NOMO-1 treated with dmso at 0.1 percent for 144 hours (cell line): Measurements from ENCODE around the gene HUS1B.
"Not testable (repeated sequence)": the region's sequence is repeated elsewhere in the genome, so short reads cannot be mapped to it uniquely, and the experiment has no call there.

Source experiments
- DNase-seq: peaks from one replicate; lab custom pipeline; 2025; ENCODE audit not compliant: unreplicated experiment; lab: John Stamatoyannopoulos, UW

HUS1B gene

GRCh38 chr6:679282-679681 is 22.4 kb upstream of the HUS1B start:
- no peak for DNase-seq

GRCh38 chr6:678520-678919 is 21.6 kb upstream of the HUS1B start:
- no peak for DNase-seq

- no peak for DNase-seq
Measured at GRCh38 chr6:677919-678318, 21.0 kb upstream of the HUS1B start.

- no peak for DNase-seq
Measured at GRCh38 chr6:674956-675355, 18.1 kb upstream of the HUS1B start.

- DNase-seq: no peak
Measured at GRCh38 chr6:674406-674805, 17.5 kb upstream of the HUS1B start.

- no peak for DNase-seq
Measured at GRCh38 chr6:667253-667927, 10.5 kb upstream of the HUS1B start.

GRCh38 chr6:665403-666267 is 8.7 kb upstream of the HUS1B start:
- no peak for DNase-seq

- DNase-seq: not testable (repeated sequence)
Measured at GRCh38 chr6:663788-664187, 6.9 kb upstream of the HUS1B start.

- no peak for DNase-seq
Measured at GRCh38 chr6:659716-660581, 3.0 kb upstream of the HUS1B start.

GRCh38 chr6:658244-658643 is 1.3 kb upstream of the HUS1B start:
- DNase-seq: no peak

GRCh38 chr6:657743-658142 is 843 bp upstream of the HUS1B start:
- DNase-seq: no peak

GRCh38 chr6:654136-654535 is 2.8 kb downstream of the HUS1B start:
- no peak for DNase-seq

- DNase-seq: no peak
Measured at GRCh38 chr6:652865-653264, 4.0 kb downstream of the HUS1B start.

GRCh38 chr6:650098-650497 is 6.8 kb downstream of the HUS1B start:
- no peak for DNase-seq

GRCh38 chr6:642805-643204 is 14.1 kb downstream of the HUS1B start:
- no peak for DNase-seq

- no peak for DNase-seq
Measured at GRCh38 chr6:641225-641985, 15.5 kb downstream of the HUS1B start.

- DNase-seq: no peak
Measured at GRCh38 chr6:636488-636887, 20.4 kb downstream of the HUS1B start.

GRCh38 chr6:635233-635632 is 21.7 kb downstream of the HUS1B start:
- DNase-seq: no peak

GRCh38 chr6:633611-634010 is 23.3 kb downstream of the HUS1B start:
- DNase-seq: no peak

GRCh38 chr6:628766-629165 is 28.1 kb downstream of the HUS1B start:
- DNase-seq: no peak

GRCh38 chr6:626236-626635 is 30.7 kb downstream of the HUS1B start:
- DNase-seq: no peak
